HUES64 (cell line): ENCODE results near the gene ADAT3.
"Not testable (repeated sequence)": the region's sequence is repeated elsewhere in the genome, so short reads cannot be mapped to it uniquely, and the experiment has no call there.

Experiments
- H3K27ac ChIP-seq: 2 replicates; pipeline ENCODE4 v1.7.0; 2013; ENCODE audit warnings: low read depth, low read length, inconsistent platforms
- H3K27me3 ChIP-seq: 2 replicates; pipeline ENCODE4 v1.6.1; 2013; ENCODE audit warnings: mild to moderate bottlenecking, low read length; ENCODE audit not compliant: insufficient read depth
- H3K36me3 ChIP-seq: 2 replicates; pipeline ENCODE4 v1.6.1; 2013; ENCODE audit warnings: mild to moderate bottlenecking, low read length; ENCODE audit not compliant: insufficient read depth
- H3K4me1 ChIP-seq: 2 replicates; pipeline ENCODE4 v1.6.1; 2013; ENCODE audit warnings: mild to moderate bottlenecking, low read length, moderate library complexity; ENCODE audit not compliant: insufficient read depth
- H3K4me3 ChIP-seq: 2 replicates; pipeline ENCODE4 v1.5.1; 2013; ENCODE audit warnings: mild to moderate bottlenecking, low read length, moderate library complexity
- H3K9ac ChIP-seq: 2 replicates; pipeline ENCODE4 v1.6.1; 2013; ENCODE audit warnings: mild to moderate bottlenecking, low read depth, low read length
- H3K9me3 ChIP-seq: 2 replicates; pipeline ENCODE4 v1.6.1; 2013; ENCODE audit warnings: low read depth, low read length; ENCODE audit not compliant: insufficient read depth
- WGBS: fragments of 150-250, 120-280 bp; methylation state at CpG from one replicate; pipeline ENCODE4 v1.1.7; 2013; ENCODE audit warnings: missing lambda C conversion rate; 5-methylcytosine and 5-hydroxymethylcytosine counted together

The ADAT3 gene

GRCh38 chr19:1886360-1886759 is 18.8 kb upstream of the ADAT3 start:
- H3K36me3 ChIP-seq, H3K9ac ChIP-seq, H3K4me3 ChIP-seq, H3K27ac ChIP-seq, H3K27me3 ChIP-seq, H3K9me3 ChIP-seq: not testable (repeated sequence)
- H3K4me1 ChIP-seq, result peaks cover 17% of the 10 kb centered on the region
- 97% methylated on average over 15 of the region's 15 CpGs for WGBS

GRCh38 chr19:1888385-1888784 is 16.8 kb upstream of the ADAT3 start:
- no peaks in the 10 kb centered on the region for H3K27me3 ChIP-seq
- no peaks in the 10 kb centered on the region for H3K36me3 ChIP-seq
- H3K9me3 ChIP-seq, result no peaks in the 10 kb centered on the region
- H3K9ac ChIP-seq, result no peak overlapping the region
- WGBS, result 81% methylated on average over 5 of the region's 5 CpGs
- H3K27ac ChIP-seq, result no peak overlapping the region
- no peak overlapping the region for H3K4me3 ChIP-seq
- peaks cover 11% of the 10 kb centered on the region for H3K4me1 ChIP-seq

- no peak overlapping the region for H3K4me3 ChIP-seq
- H3K9me3 ChIP-seq, result no peaks in the 10 kb centered on the region
- peaks cover 5% of the 10 kb centered on the region; the same call in 1 of the 2 replicates for H3K4me1 ChIP-seq
- H3K27ac ChIP-seq, result no peak overlapping the region
- H3K27me3 ChIP-seq, result no peaks in the 10 kb centered on the region
- H3K36me3 ChIP-seq, result no peaks in the 10 kb centered on the region
- no peak overlapping the region for H3K9ac ChIP-seq
- WGBS, result no CpG with 5 or more reads among the region's 1 CpG
These were observed 15.3 kb upstream of the ADAT3 start for GRCh38 chr19:1889907-1890306.

GRCh38 chr19:1893791-1894190 is 11.4 kb upstream of the ADAT3 start:
- 64% methylated on average over 15 of the region's 17 CpGs for WGBS
- no peak overlapping the region for H3K27ac ChIP-seq
- no peaks in the 10 kb centered on the region for H3K36me3 ChIP-seq

GRCh38 chr19:1896508-1896907 is 8.7 kb upstream of the ADAT3 start:
- Histone ChIP-seq H3K27ac (no peak overlapping the region), H3K9ac (no peak overlapping the region), H3K36me3 (no peaks in the 10 kb centered on the region), H3K9me3 (no peaks in the 10 kb centered on the region), H3K4me1 (0 out of 2 replicates have a peak, but pooled peaks cover 2% of the 10 kb centered on the region), H3K27me3 (no peaks in the 10 kb centered on the region), H3K4me3 (no peak overlapping the region)
- WGBS, result 92% methylated on average over 13 of the region's 13 CpGs

More at GRCh38 chr19:1893791-1894190, 11.4 kb upstream of the ADAT3 start:
- H3K9me3 ChIP-seq, result no peaks in the 10 kb centered on the region
- 0 out of 2 replicates have a peak, but pooled peaks cover 2% of the 10 kb centered on the region for H3K4me1 ChIP-seq
- H3K4me3 ChIP-seq, result no peak overlapping the region
- H3K27me3 ChIP-seq, result no peaks in the 10 kb centered on the region
- no peak overlapping the region for H3K9ac ChIP-seq

- H3K4me1 ChIP-seq, result peaks cover 14% of the 10 kb centered on the region
- no peak overlapping the region for H3K4me3 ChIP-seq
- no peak overlapping the region for H3K27ac ChIP-seq
- no peak overlapping the region for H3K9ac ChIP-seq
- no peaks in the 10 kb centered on the region for H3K27me3 ChIP-seq
- 93% methylated on average over 16 of the region's 16 CpGs for WGBS
- no peaks in the 10 kb centered on the region for H3K9me3 ChIP-seq
- H3K36me3 ChIP-seq, result peaks cover 5% of the 10 kb centered on the region
These were observed 3.2 kb upstream of the ADAT3 start for GRCh38 chr19:1901940-1902404.

- peaks cover 12% of the 10 kb centered on the region for H3K4me1 ChIP-seq
- H3K9ac ChIP-seq, result no peak overlapping the region
- 88% methylated on average over 6 of the region's 6 CpGs for WGBS
These were observed 2.3 kb upstream of the ADAT3 start for GRCh38 chr19:1902923-1903322.

GRCh38 chr19:1904860-1905109 is 414 bp upstream of the ADAT3 start:
- 47% methylated on average over 8 of the region's 8 CpGs for WGBS
- Histone ChIP-seq H3K9me3 (no peaks in the 10 kb centered on the region), H3K36me3 (peaks cover 8% of the 10 kb centered on the region), H3K4me3 (peak overlapping the region; percentile 66), H3K27me3 (no peaks in the 10 kb centered on the region), H3K4me1 (peaks cover 12% of the 10 kb centered on the region), H3K27ac (peak overlapping the region; percentile 84), H3K9ac (peak overlapping the region; percentile 60)

More at GRCh38 chr19:1902923-1903322, 2.3 kb upstream of the ADAT3 start:
- Histone ChIP-seq H3K4me3 (no peak overlapping the region), H3K9me3 (no peaks in the 10 kb centered on the region), H3K27ac (no peak overlapping the region), H3K36me3 (peaks cover 5% of the 10 kb centered on the region), H3K27me3 (no peaks in the 10 kb centered on the region)

- Histone ChIP-seq H3K4me3 (peak overlapping the region; percentile 66), H3K9me3 (no peaks in the 10 kb centered on the region), H3K9ac (peak overlapping the region; percentile 89), H3K36me3 (peaks cover 8% of the 10 kb centered on the region), H3K27me3 (no peaks in the 10 kb centered on the region), H3K4me1 (peaks cover 12% of the 10 kb centered on the region), H3K27ac (peak overlapping the region; percentile 91)
- WGBS, result 88% methylated on average over 15 of the region's 15 CpGs
These were observed 720 bp downstream of the ADAT3 start for GRCh38 chr19:1905863-1906375.

- Histone ChIP-seq H3K9me3 (no peaks in the 10 kb centered on the region), H3K9ac (no peak overlapping the region), H3K4me1 (peaks cover 12% of the 10 kb centered on the region), H3K27ac (no peak overlapping the region), H3K36me3 (peaks cover 9% of the 10 kb centered on the region), H3K4me3 (no peak overlapping the region), H3K27me3 (no peaks in the 10 kb centered on the region)
- 90% methylated on average over 10 of the region's 10 CpGs for WGBS
These were observed 1.9 kb downstream of the ADAT3 start for GRCh38 chr19:1906985-1907562.

GRCh38 chr19:1907563-1908363 is 2.6 kb downstream of the ADAT3 start:
- 93% methylated on average over 43 of the region's 43 CpGs for WGBS
- no peak overlapping the region for H3K4me3 ChIP-seq

More at GRCh38 chr19:1907563-1908363, 2.6 kb downstream of the ADAT3 start:
- peaks cover 12% of the 10 kb centered on the region for H3K36me3 ChIP-seq
- H3K4me1 ChIP-seq, result peaks cover 12% of the 10 kb centered on the region
- H3K9ac ChIP-seq, result no peak overlapping the region
- H3K27ac ChIP-seq, result no peak overlapping the region
- H3K27me3 ChIP-seq, result no peaks in the 10 kb centered on the region
- H3K9me3 ChIP-seq, result no peaks in the 10 kb centered on the region
